ENCODE measurements around the gene UGGT2. TPM values are rescaled to one million over a fixed set of nuclear protein-coding genes. Genes with fewer than 3 reads are reported as not detected.
"Not testable (repeated sequence)": the region's sequence is repeated elsewhere in the genome, so short reads cannot be mapped to it uniquely, and the experiment has no call there.

UGGT2 gene
- total RNA-seq, 4 donors from 2014 or later, result 7.7 to 35.3 (median 11.1) TPM

GRCh38 chr13:96046449-96047126 lies 6.6 kb downstream of the UGGT2 start:
- H3K27me3 ChIP-seq; H3K36me3 ChIP-seq; H3K9me3 ChIP-seq; H3K27ac ChIP-seq; H3K4me1 ChIP-seq; DNase-seq; H3K4me3 ChIP-seq; intact Hi-C loops (cut with DNase I): not testable (repeated sequence)
- WGBS, 2 donors, result 87 to 97% methylated on average over 5 of the region's 16 CpGs

- Histone ChIP-seq H3K4me3 (no peak overlapping the region), H3K27ac (no peak overlapping the region), H3K27me3 (no peaks in the 10 kb centered on the region), H3K9me3 (peaks cover 0 to 10% (median 6%) of the 10 kb centered on the region in 3 donors), H3K36me3 (peaks cover 0 to 9% (median 0%) of the 10 kb centered on the region in 3 donors), H3K4me1 (no peaks in the 10 kb centered on the region)
- no peak for TF ChIP-seq POLR2A (IDR thresholded peaks at IDR 0.05)
- TF ChIP-seq, protein P1, sequence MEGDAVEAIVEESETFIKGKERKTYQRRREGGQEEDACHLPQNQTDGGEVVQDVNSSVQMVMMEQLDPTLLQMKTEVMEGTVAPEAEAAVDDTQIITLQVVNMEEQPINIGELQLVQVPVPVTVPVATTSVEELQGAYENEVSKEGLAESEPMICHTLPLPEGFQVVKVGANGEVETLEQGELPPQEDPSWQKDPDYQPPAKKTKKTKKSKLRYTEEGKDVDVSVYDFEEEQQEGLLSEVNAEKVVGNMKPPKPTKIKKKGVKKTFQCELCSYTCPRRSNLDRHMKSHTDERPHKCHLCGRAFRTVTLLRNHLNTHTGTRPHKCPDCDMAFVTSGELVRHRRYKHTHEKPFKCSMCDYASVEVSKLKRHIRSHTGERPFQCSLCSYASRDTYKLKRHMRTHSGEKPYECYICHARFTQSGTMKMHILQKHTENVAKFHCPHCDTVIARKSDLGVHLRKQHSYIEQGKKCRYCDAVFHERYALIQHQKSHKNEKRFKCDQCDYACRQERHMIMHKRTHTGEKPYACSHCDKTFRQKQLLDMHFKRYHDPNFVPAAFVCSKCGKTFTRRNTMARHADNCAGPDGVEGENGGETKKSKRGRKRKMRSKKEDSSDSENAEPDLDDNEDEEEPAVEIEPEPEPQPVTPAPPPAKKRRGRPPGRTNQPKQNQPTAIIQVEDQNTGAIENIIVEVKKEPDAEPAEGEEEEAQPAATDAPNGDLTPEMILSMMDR (IDR thresholded peaks at IDR 0.05), result no peak
- intact Hi-C loops (cut with DNase I), result no loop called here
- no peak for DNase-seq
- WGBS, 2 donors, result 93 to 100% methylated on average over 1 of the region's 1 CpG
Observed at GRCh38 chr13:96044238-96044637, 9.0 kb downstream of the UGGT2 start.

DNA sequence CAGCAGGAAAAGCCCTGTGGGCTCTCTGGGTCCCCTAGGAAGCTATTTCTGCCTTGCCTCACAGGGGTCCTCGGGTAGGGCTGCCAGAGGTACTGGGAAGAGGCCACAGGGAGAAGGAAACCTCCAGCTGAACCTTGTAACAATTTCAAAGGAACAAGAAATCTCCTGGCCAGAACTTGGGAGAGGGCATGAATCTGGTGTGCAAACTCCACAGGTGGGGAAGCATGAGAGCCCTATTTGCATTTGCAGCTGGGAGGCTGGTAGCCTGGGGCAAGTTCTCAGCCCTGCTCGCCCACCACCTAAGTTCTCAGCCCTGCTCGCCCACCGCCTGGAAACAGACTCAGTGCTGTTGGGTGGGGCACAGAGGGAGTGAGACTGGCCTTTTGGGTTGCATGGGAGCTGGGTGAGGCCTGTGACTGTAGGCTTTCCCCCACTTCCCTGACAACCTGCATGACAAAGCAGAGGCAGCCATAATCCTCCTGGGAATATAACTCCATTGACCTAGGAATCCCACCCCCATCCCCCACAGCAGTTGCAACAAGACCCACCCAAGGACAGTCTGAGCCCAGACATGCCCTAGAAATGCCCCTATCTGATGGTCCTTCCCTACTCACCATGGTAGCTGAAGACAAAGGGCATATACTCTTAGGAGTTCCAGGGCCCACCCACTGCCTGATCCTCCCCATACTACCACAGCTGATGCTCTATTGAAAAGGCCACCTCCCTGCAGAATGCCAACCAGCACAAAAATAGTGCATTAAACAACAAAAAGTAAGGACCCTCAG lies 11.7 kb downstream of the UGGT2 start:
- Histone ChIP-seq H3K27me3 (no peaks in the 10 kb centered on the region), H3K9me3 (peaks cover 0 to 6% (median 5%) of the 10 kb centered on the region in 3 donors), H3K27ac (no peak overlapping the region), H3K4me1 (no peaks in the 10 kb centered on the region), H3K36me3 (peaks cover 0 to 3% (median 0%) of the 10 kb centered on the region in 3 donors), H3K4me3 (no peak overlapping the region)
- intact Hi-C loops (cut with DNase I), result no loop called here
- no peak for DNase-seq
- 80 to 93% methylated on average over 2 to 3 of the region's 4 CpGs for WGBS, 2 donors
- TF ChIP-seq POLR2A (IDR thresholded peaks at IDR 0.05), result no peak
- TF ChIP-seq, protein P1 (IDR thresholded peaks at IDR 0.05), result no peak

GRCh38 chr13:96036515-96036914 lies 16.7 kb downstream of the UGGT2 start:
- Histone ChIP-seq H3K27ac (no peak overlapping the region), H3K36me3 (no peaks in the 10 kb centered on the region), H3K4me1 (no peaks in the 10 kb centered on the region), H3K27me3 (no peaks in the 10 kb centered on the region), H3K9me3 (no peaks in the 10 kb centered on the region), H3K4me3 (no peak overlapping the region)
- intact Hi-C loops (cut with DNase I), result no loop called here
- TF ChIP-seq POLR2A (IDR thresholded peaks at IDR 0.05), result no peak
- TF ChIP-seq, protein P1 (IDR thresholded peaks at IDR 0.05), result no peak
- WGBS, 2 donors, result 92 to 100% methylated on average over 1 of the region's 1 CpG
- DNase-seq, result no peak

GRCh38 chr13:96034662-96035061 lies 18.5 kb downstream of the UGGT2 start:
- Histone ChIP-seq H3K27me3 (no peaks in the 10 kb centered on the region), H3K9me3 (no peaks in the 10 kb centered on the region), H3K4me1 (no peaks in the 10 kb centered on the region), H3K36me3 (no peaks in the 10 kb centered on the region), H3K4me3 (no peak overlapping the region), H3K27ac (no peak overlapping the region)
- DNase-seq, result no peak
- WGBS, 2 donors, result 100% methylated on average over 2 of the region's 10 CpGs
- intact Hi-C loops (cut with DNase I), result no loop called here
- TF ChIP-seq POLR2A (IDR thresholded peaks at IDR 0.05), result no peak

Measured in esophagus squamous epithelium (tissue), 5 donors.